GM12891 (cell line): ENCODE results near the gene WDR31.

Source experiments
- POLR2A ChIP-seq: IDR thresholded peaks from 2 replicates; pipeline ENCODE4 v1.6.1; 2011; ENCODE audit warnings: low read depth, low read length, control low read depth
- SPI1 ChIP-seq: IDR thresholded peaks from 2 replicates; pipeline ENCODE4 v1.6.1; 2011; ENCODE audit warnings: low read depth, low read length, control low read depth

DNA sequence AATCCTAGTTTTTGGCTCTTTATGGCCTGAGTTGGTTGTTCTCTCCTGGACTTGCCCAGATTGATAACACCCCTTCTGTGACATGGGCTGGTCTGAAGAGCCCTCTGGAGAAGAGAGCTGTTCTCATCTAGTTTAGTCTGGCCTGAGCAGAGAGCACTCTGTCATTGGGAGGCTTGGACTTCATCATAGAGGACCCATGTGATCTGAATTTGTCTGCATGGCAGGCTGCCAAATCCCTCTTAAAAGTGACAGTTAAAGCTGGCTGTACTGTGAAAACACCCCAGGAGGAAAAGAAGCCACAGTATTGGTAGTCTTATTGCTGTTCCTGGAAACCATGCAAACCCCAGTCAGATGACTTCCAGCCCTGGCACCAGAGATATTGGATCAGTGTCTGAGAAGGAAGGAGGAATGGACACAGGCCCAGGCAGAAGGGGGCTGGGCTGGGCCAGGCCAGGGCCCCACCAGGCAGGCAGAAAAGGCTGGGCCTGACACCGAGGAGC, 3.7 kb upstream of the WDR31 start:
- no peak for TF ChIP-seq POLR2A
- no peak for TF ChIP-seq SPI1
